HEK293 (cell line): ENCODE measurements around the gene CCDC158.

Experiments
- CTCF ChIA-PET: fragments of 350-600 bp; formaldehyde crosslinking; extraction: SDS; loops from one replicate; lab custom pipeline; 2021; ENCODE audit warnings: antibody characterized with exemption; lab: Yijun Ruan, JAX
- POLR2A ChIA-PET: fragments of 300-600 bp; formaldehyde crosslinking; extraction: SDS; loops from one replicate; lab custom pipeline; 2020; ENCODE audit warnings: antibody characterized with exemption, inconsistent platforms; lab: Yijun Ruan, JAX
- H3K27ac ChIP-seq: fragments of 200-500 bp; sonication (Bioruptor generic); 2 replicates; pipeline ENCODE4 v1.5.1; 2014; ENCODE audit warnings: low read depth, low read length, control low read depth, inconsistent platforms; ENCODE audit errors: extremely low read depth
- H3K36me3 ChIP-seq, 2 experiments: fragments of 200-500 bp in 1 of 2; sonication (Bioruptor generic) in 1 of 2; 1 replicate in 1 of 2; 2 replicates in 1 of 2; pipeline ENCODE4 v1.5.1; 2014 to 2017; ENCODE audit warnings: inconsistent platforms in 2 of 2, low read length in 2 of 2; ENCODE audit not compliant: control insufficient read depth in 2 of 2, insufficient read depth in 1 of 2
- H3K4me1 ChIP-seq: fragments of 200-500 bp; sonication (Bioruptor generic); 2 replicates; pipeline ENCODE4 v1.5.1; 2014; ENCODE audit warnings: mild to moderate bottlenecking, low read length, inconsistent platforms; ENCODE audit not compliant: control insufficient read depth, insufficient read depth
- H3K4me3 ChIP-seq: 2 replicates; pipeline ENCODE4 v1.5.1; 2011; ENCODE audit warnings: low read depth, mild to moderate bottlenecking, control low read depth, low read length, moderate library complexity
- H3K9me3 ChIP-seq: fragments of 200-500 bp; sonication (Bioruptor generic); 2 replicates; pipeline ENCODE4 v1.5.1; 2014; ENCODE audit warnings: low read depth, low read length, inconsistent platforms; ENCODE audit not compliant: control insufficient read depth, insufficient read depth
- ATF2 ChIP-seq: fragments of 450-650 bp; formaldehyde crosslinking; IDR thresholded peaks from 2 replicates; pipeline ENCODE4 v1.5.1; 2016; ENCODE audit warnings: missing biosample characterization, missing genetic modification characterization, low read depth
- BCL11B ChIP-seq: fragments of 450-650 bp; formaldehyde crosslinking; IDR thresholded peaks from 2 replicates; pipeline ENCODE4 v1.5.1; 2016; ENCODE audit warnings: low read depth, missing biosample characterization, missing genetic modification characterization
- HIC1 ChIP-seq: fragments of 450-650 bp; formaldehyde crosslinking; IDR thresholded peaks from 2 replicates; pipeline ENCODE4 v1.5.1; 2016; ENCODE audit warnings: missing biosample characterization, missing genetic modification characterization
- KLF1 ChIP-seq: fragments of 450-650 bp; formaldehyde crosslinking; IDR thresholded peaks from 2 replicates; pipeline ENCODE4 v1.5.1; 2016; ENCODE audit warnings: missing biosample characterization, missing genetic modification characterization
- KLF16 ChIP-seq: fragments of 450-650 bp; formaldehyde crosslinking; IDR thresholded peaks from 2 replicates; pipeline ENCODE4 v1.5.1; 2017; ENCODE audit warnings: missing biosample characterization, missing genetic modification characterization
- MEIS1 ChIP-seq: sonication (generic); formaldehyde crosslinking; IDR thresholded peaks from 2 replicates; pipeline ENCODE4 v1.8.1; 2022; ENCODE audit warnings: missing genetic modification reagents, mild to moderate bottlenecking, borderline replicate concordance
- PBX3 ChIP-seq: sonication (generic); formaldehyde crosslinking; IDR thresholded peaks from 2 replicates; pipeline ENCODE4 v1.8.1; 2022; ENCODE audit warnings: mild to moderate bottlenecking, moderate library complexity, missing genetic modification reagents
- ZFP3 ChIP-seq: fragments of 450-650 bp; formaldehyde crosslinking; IDR thresholded peaks from 2 replicates; pipeline ENCODE4 v1.5.1; 2016; ENCODE audit warnings: low read depth, missing biosample characterization, missing genetic modification characterization
- ZNF112 ChIP-seq: fragments of 450-650 bp; formaldehyde crosslinking; IDR thresholded peaks from 2 replicates; pipeline ENCODE4 v1.5.0; 2017; ENCODE audit warnings: missing biosample characterization, missing genetic modification characterization
- ZNF157 ChIP-seq: fragments of 450-650 bp; formaldehyde crosslinking; IDR thresholded peaks from 2 replicates; pipeline ENCODE4 v1.5.1; 2016; ENCODE audit warnings: missing biosample characterization, missing genetic modification characterization
- ZNF18 ChIP-seq: fragments of 450-650 bp; formaldehyde crosslinking; IDR thresholded peaks from 2 replicates; pipeline ENCODE4 v1.5.1; 2016; ENCODE audit warnings: missing biosample characterization, missing genetic modification characterization
- ZNF24 ChIP-seq: fragments of 450-650 bp; formaldehyde crosslinking; IDR thresholded peaks from 2 replicates; pipeline ENCODE4 v1.5.1; 2016; ENCODE audit warnings: missing biosample characterization, missing genetic modification characterization
- ZNF341 ChIP-seq: fragments of 450-650 bp; formaldehyde crosslinking; IDR thresholded peaks from 2 replicates; pipeline ENCODE4; 2016; ENCODE audit warnings: low read depth, missing biosample characterization, missing genetic modification characterization
- ZNF549 ChIP-seq: fragments of 450-650 bp; IDR thresholded peaks from 2 replicates; pipeline ENCODE4 v1.5.1; 2018; ENCODE audit warnings: missing biosample characterization, missing genetic modification characterization, mild to moderate bottlenecking, inconsistent platforms, moderate library complexity
- ZNF571 ChIP-seq: fragments of 450-650 bp; formaldehyde crosslinking; IDR thresholded peaks from 2 replicates; pipeline ENCODE4 v1.5.0; 2017; ENCODE audit warnings: missing biosample characterization, missing genetic modification characterization
- ZNF624 ChIP-seq: fragments of 450-650 bp; formaldehyde crosslinking; IDR thresholded peaks from 2 replicates; pipeline ENCODE4 v1.5.1; 2017; ENCODE audit warnings: missing biosample characterization, missing genetic modification characterization
- ZNF654 ChIP-seq: fragments of 450-650 bp; formaldehyde crosslinking; IDR thresholded peaks from 2 replicates; pipeline ENCODE4 v1.5.1; 2016; ENCODE audit warnings: low read depth, missing biosample characterization, missing genetic modification characterization
- ZNF677 ChIP-seq: fragments of 450-650 bp; IDR thresholded peaks from 2 replicates; pipeline ENCODE4 v1.5.0; 2018; ENCODE audit warnings: missing biosample characterization, mild to moderate bottlenecking, missing genetic modification characterization, moderate library complexity
- ZNF791 ChIP-seq: fragments of 450-650 bp; formaldehyde crosslinking; IDR thresholded peaks from 2 replicates; pipeline ENCODE4 v1.5.1; 2016; ENCODE audit warnings: missing biosample characterization, missing genetic modification characterization
- ZNF792 ChIP-seq: fragments of 450-650 bp; formaldehyde crosslinking; IDR thresholded peaks from 2 replicates; pipeline ENCODE4 v1.5.1; 2016; ENCODE audit warnings: missing biosample characterization, missing genetic modification characterization

CCDC158 gene

GRCh38 chr4:76376534-76376933, 44.4 kb downstream of the CCDC158 start:
- H3K27ac ChIP-seq: no peak overlapping the region
- peaks cover 2% of the 10 kb centered on the region; the same call in 1 of the 2 replicates for H3K4me1 ChIP-seq
- no peak overlapping the region for H3K4me3 ChIP-seq
- no peaks in the 10 kb centered on the region for H3K36me3 ChIP-seq
- CTCF ChIA-PET: interaction anchor here (0.6 to 6.1 kb wide), 7 partner anchors 70 to 393 kb away, joined by 3 to 119 read pairs (median 3); partner anchors contain the start of gene STBD1
- TF ChIP-seq ZNF677 (tag by site-specific recombination): no peak
- TF ChIP-seq ZNF18: no peak
- no peak for TF ChIP-seq ZNF24 (tag by site-specific recombination)
- TF ChIP-seq ZNF157 (tag by site-specific recombination): no peak
- no peak for TF ChIP-seq MEIS1 (CRISPR knock-in tag)
- no peak for TF ChIP-seq ZNF571
- TF ChIP-seq ZNF791 (tag by site-specific recombination): no peak
- no peak for TF ChIP-seq KLF1 (tag by site-specific recombination)
- no peak for TF ChIP-seq PBX3 (CRISPR knock-in tag)
- no peak for TF ChIP-seq HIC1 (tag by site-specific recombination)
- H3K9me3 ChIP-seq: no peaks in the 10 kb centered on the region
- POLR2A ChIA-PET: no interaction called here

GRCh38 chr4:76375703-76376102, 45.2 kb downstream of the CCDC158 start:
- Histone ChIP-seq H3K27ac (no peak overlapping the region), H3K4me3 (no peak overlapping the region), H3K36me3 (no peaks in the 10 kb centered on the region), H3K4me1 (peaks cover 2% of the 10 kb centered on the region; the same call in 1 of the 2 replicates), H3K9me3 (no peaks in the 10 kb centered on the region)
- ChIA-PET CTCF (interaction anchor here (0.6 to 6.1 kb wide), 4 partner anchors 123 to 379 kb away, joined by 3 to 119 read pairs (median 4); no protein-coding TSS in a partner anchor), POLR2A (no interaction called here)
- TF ChIP-seq ZNF341 (tag by site-specific recombination) (no peak), ZNF624 (tag by site-specific recombination) (no peak), ATF2 (tag by site-specific recombination) (no peak), ZNF792 (no peak), KLF16 (tag by site-specific recombination) (no peak), ZFP3 (tag by site-specific recombination) (no peak), ZNF112 (tag by site-specific recombination) (no peak), BCL11B (tag by site-specific recombination) (no peak), ZNF549 (tag by site-specific recombination) (no peak), PBX3 (CRISPR knock-in tag) (no peak), ZNF654 (no peak)
